K562 (cell line): Measurements from ENCODE around the gene DDAH2. TPM values are rescaled to one million over a fixed set of nuclear protein-coding genes. Genes with fewer than 3 reads are reported as not detected.
A peak's percentile ranks its signal among the peaks of the same experiment; 100 is the strongest.

Source experiments
- ATAC-seq: fragments of 200-7000 bp; cut with Tn5 transposase; 3 replicates; pipeline ENCODE4 v1.9.1; 2020; ENCODE audit warnings: moderate library complexity
- BruUV-seq: library from RNA; stranded (reverse); fragments of 400-500 nt; replicated peaks from 2 replicates; lab custom pipeline; 2021; lab: Mats Ljungman, UMichigan
- CTCF ChIA-PET: fragments of 300-600 bp; formaldehyde crosslinking; extraction: SDS; loops from one replicate; lab custom pipeline; 2021; ENCODE audit warnings: low intra/inter-chr PET ratio; lab: Yijun Ruan, JAX
- POLR2A ChIA-PET: fragments of 300-600, 350-650 bp; sonication (Branson Sonifier 250); formaldehyde crosslinking; extraction: SDS; loops from one replicate; lab custom pipeline; 2021; ENCODE audit warnings: antibody characterized with exemption, inconsistent platforms; lab: Yijun Ruan, JAX
- DNase-seq, 4 experiments: peaks; one replicate each; pipeline versions ENCODE4 v3.0.0 to v3.0.0-alpha.2; 2011 to 2018; ENCODE audit warnings: low spot score in 3 of 4, mixed read lengths in 3 of 4; ENCODE audit errors: extremely low read depth in 1 of 4
- FAIRE-seq: peaks from 2 replicates; lab custom pipeline; 2011; peaks lifted over from hg19 to GRCh38; lab: Jason Lieb, UNC
- H2AFZ ChIP-seq: 2 replicates; pipeline ENCODE4 v1.6.0; 2011; ENCODE audit warnings: low read depth, low read length, control low read depth, inconsistent platforms
- H3K27ac ChIP-seq: fragments of 200-600 bp; 3 replicates; pipeline ENCODE4 v1.8.0; 2011; ENCODE audit warnings: low read depth, mild to moderate bottlenecking, control low read depth, inconsistent platforms, low read length, moderate library complexity, mixed read lengths; ENCODE audit errors: extremely low read depth
- H3K27me3 ChIP-seq, 2 experiments: fragments of 300-600 bp in 1 of 2; 2 replicates in 1 of 2; 3 replicates in 1 of 2; pipeline versions ENCODE4 v1.6.0 to v1.8.0; 2011; ENCODE audit warnings: inconsistent platforms in 2 of 2, low read length in 2 of 2, mild to moderate bottlenecking in 1 of 2, mixed read lengths in 1 of 2, moderate library complexity in 1 of 2; ENCODE audit not compliant: control insufficient read depth in 2 of 2, insufficient read depth in 2 of 2
- H3K36me3 ChIP-seq: fragments of 300-600 bp; 3 replicates; pipeline ENCODE4 v1.8.0; 2011; ENCODE audit warnings: mild to moderate bottlenecking, low read length, inconsistent platforms; ENCODE audit not compliant: control insufficient read depth, insufficient read depth
- H3K4me1 ChIP-seq, 2 experiments: fragments of 200-600 bp in 1 of 2; replicated peaks in 1 of 2; 2 replicates in 1 of 2; 3 replicates in 1 of 2; pipeline versions ENCODE4 v1.5.1 to v1.8.0; 2011; ENCODE audit warnings: inconsistent platforms in 2 of 2, low read length in 2 of 2, mild to moderate bottlenecking in 1 of 2, mixed read lengths in 1 of 2, moderate library complexity in 1 of 2; ENCODE audit not compliant: control insufficient read depth in 2 of 2, insufficient read depth in 2 of 2
- H3K4me2 ChIP-seq: 2 replicates; pipeline ENCODE4 v1.6.1; 2011; ENCODE audit warnings: low read length, control low read depth, inconsistent platforms, mixed read lengths; ENCODE audit not compliant: insufficient read depth
- H3K4me3 ChIP-seq: fragments of 200-600 bp; sonication (generic), shearing (Covaris generic); 2 replicates; pipeline ENCODE4 v1.5.1; 2016; ENCODE audit warnings: control low read depth, inconsistent platforms
- H3K79me2 ChIP-seq: fragments of 200-600 bp; 3 replicates; pipeline ENCODE4 v1.8.0; 2011; ENCODE audit warnings: low read length, inconsistent platforms; ENCODE audit not compliant: control insufficient read depth, insufficient read depth
- H3K9ac ChIP-seq, 2 experiments: 2 replicates each; pipeline versions ENCODE4 v1.6.0 to v1.6.1; 2011; ENCODE audit warnings: low read depth in 2 of 2, low read length in 2 of 2, control low read depth in 1 of 2, inconsistent platforms in 1 of 2, mild to moderate bottlenecking in 1 of 2, mixed read lengths in 1 of 2; ENCODE audit not compliant: insufficient read depth in 1 of 2
- H3K9me1 ChIP-seq: one replicate; pipeline ENCODE4 v1.6.0; 2011; ENCODE audit warnings: inconsistent platforms, mild to moderate bottlenecking, low read length, moderate library complexity; ENCODE audit not compliant: control insufficient read depth, insufficient read depth
- H3K9me3 ChIP-seq: replicated peaks from 2 replicates; pipeline ENCODE4 v1.5.1; 2011; ENCODE audit warnings: low read depth, low read length, inconsistent platforms; ENCODE audit not compliant: control insufficient read depth, insufficient read depth
- H4K20me1 ChIP-seq: replicated peaks from 2 replicates; pipeline ENCODE4 v1.6.1; 2011; ENCODE audit warnings: low read length, inconsistent platforms, mixed read lengths; ENCODE audit not compliant: control insufficient read depth, insufficient read depth
- HDAC8 ChIP-seq: fragments of 450-650 bp; IDR thresholded peaks from 2 replicates; pipeline ENCODE4 v1.6.1; 2016; ENCODE audit warnings: mild to moderate bottlenecking, missing genetic modification characterization, moderate library complexity, missing compliant biosample characterization
- HINFP ChIP-seq: fragments of 450-650 bp; conservative IDR thresholded peaks from 2 replicates; pipeline ENCODE4 v1.6.1; 2016; ENCODE audit warnings: missing genetic modification characterization, low read depth, mild to moderate bottlenecking, control low read depth, missing compliant biosample characterization
- HNRNPL ChIP-seq: fragments of 200-400 bp; formaldehyde crosslinking; IDR thresholded peaks from 2 replicates; pipeline ENCODE4 v1.6.1; 2017; ENCODE audit warnings: low read depth, mild to moderate bottlenecking, low read length
- MEF2A ChIP-seq: IDR thresholded peaks from 2 replicates; pipeline ENCODE4 v1.6.1; 2011; ENCODE audit warnings: low read depth, mild to moderate bottlenecking, low read length, moderate library complexity; ENCODE audit not compliant: control insufficient read depth
- MYC ChIP-seq, 2 experiments: fragments of 250-450 bp in 1 of 2; sonication (Bioruptor Pico) in 1 of 2; IDR thresholded peaks; 2 replicates each; pipeline versions ENCODE4 v1.5.1 to v1.6.1; 2012 to 2021; ENCODE audit warnings: low read depth in 2 of 2, borderline replicate concordance in 1 of 2, improper control_type of control experiment in 1 of 2, low read length in 1 of 2, mild to moderate bottlenecking in 1 of 2, moderate library complexity in 1 of 2
- NR1H2 ChIP-seq: sonication (generic); formaldehyde crosslinking; IDR thresholded peaks from 2 replicates; pipeline ENCODE4 v1.4.0; 2020; ENCODE audit warnings: mild to moderate bottlenecking, missing genetic modification reagents
- RBM15 ChIP-seq: fragments of 200-400 bp; formaldehyde crosslinking; IDR thresholded peaks from 2 replicates; pipeline ENCODE4 v1.6.1; 2018; ENCODE audit warnings: mild to moderate bottlenecking, low read length, moderate library complexity; ENCODE audit not compliant: insufficient read depth
- RHOXF2B ChIP-seq: fragments of 250-450 bp; sonication (Bioruptor Pico); conservative IDR thresholded peaks from 2 replicates; pipeline ENCODE4 v1.5.1; 2021
- SAFB ChIP-seq: fragments of 200-400 bp; formaldehyde crosslinking; IDR thresholded peaks from 2 replicates; pipeline ENCODE4 v1.6.1; 2017; ENCODE audit warnings: low read depth, low read length, borderline replicate concordance
- TGIF2 ChIP-seq: sonication (generic); formaldehyde crosslinking; IDR thresholded peaks from 2 replicates; pipeline ENCODE4 v1.8.1; 2022; ENCODE audit warnings: mild to moderate bottlenecking, missing genetic modification reagents, moderate library complexity
- ZNF134 ChIP-seq: fragments of 250-450 bp; sonication (Bioruptor Pico); conservative IDR thresholded peaks from 2 replicates; pipeline ENCODE4 v1.4.0; 2020
- ZNF253 ChIP-seq: fragments of 250-450 bp; sonication (Bioruptor Pico); conservative IDR thresholded peaks from 2 replicates; pipeline ENCODE4 v1.6.1; 2021; ENCODE audit warnings: mild to moderate bottlenecking
- ZNF347 ChIP-seq: fragments of 450-650 bp; formaldehyde crosslinking; IDR thresholded peaks from 2 replicates; pipeline ENCODE4 v1.4.0; 2020; ENCODE audit warnings: low read depth, mild to moderate bottlenecking, moderate library complexity
- ZNF778 ChIP-seq: fragments of 450-650 bp; formaldehyde crosslinking; IDR thresholded peaks from 2 replicates; pipeline ENCODE4 v1.4.0; 2020; ENCODE audit warnings: mild to moderate bottlenecking, moderate library complexity
- WGBS: fragments of 100-300 bp; shearing (Covaris generic); methylation state at CpG from one replicate; pipeline ENCODE4 v1.1.6; 2016; ENCODE audit warnings: low coverage, mixed read lengths; ENCODE audit not compliant: insufficient coverage; ENCODE audit errors: missing lambda C conversion rate; 5-methylcytosine and 5-hydroxymethylcytosine counted together
- in situ Hi-C: fragments of 300-500 bp; cut with MboI; formaldehyde crosslinking; loops from 4 replicates; pipeline ENCODE4 v1.15.0; 2018; ENCODE audit warnings: inconsistent platforms, mixed read lengths
- intact Hi-C: fragments of 100-400 bp; cut with micrococcal nuclease; formaldehyde crosslinking; loops from 2 replicates; pipeline ENCODE4 v1.14.2; 2022
- polyA plus RNA-seq, 8 experiments: library from polyadenylated mRNA; depleted of rRNA in 4 of 8; stranded (reverse) in 5 of 8; unstranded in 3 of 8; fragments of >200 nt; fragmentation: Nextera tagmentation in 2 of 8; fragmentation: Illumina TruSeq in 1 of 8; extraction: Ambion mirVana in 2 of 8; extraction: Trizol in 1 of 8; gene quantifications; 2 replicates each; pipeline versions ENCODE4 v1.2.1 to v1.2.3, GENCODE V29; 2011 to 2014; ENCODE audit warnings: inconsistent platforms in 1 of 8, missing spikeins in 1 of 8
- total RNA-seq, 7 experiments: library from RNA; depleted of rRNA in 6 of 7; stranded (reverse); fragments of >200 nt in 6 of 7; fragmentation: Illumina TruSeq in 2 of 7; extraction: Trizol in 2 of 7; gene quantifications; 2 replicates each; pipeline versions ENCODE4 v1.2.1 to v1.2.3, GENCODE V29; 2011 to 2021; ENCODE audit warnings: low replicate concordance in 1 of 7
- TF ChIP-seq, protein P1 (sequence below): fragments of 450-650 bp; formaldehyde crosslinking; IDR thresholded peaks from 2 replicates; pipeline ENCODE4 v1.4.0; 2022; ENCODE audit warnings: mild to moderate bottlenecking, moderate library complexity
- TF ChIP-seq, protein P2 (sequence below): fragments of 250-450 bp; sonication (Bioruptor Pico); IDR thresholded peaks from 2 replicates; pipeline ENCODE4 v1.5.0; 2021
- TF ChIP-seq, protein P3 (sequence below), 2 experiments: fragments of 450-650 bp in 1 of 2; sonication (generic) in 1 of 2; formaldehyde crosslinking; conservative IDR thresholded peaks; 2 replicates each; pipeline versions ENCODE4 v1.4.0 to v1.8.1; 2020 to 2022; ENCODE audit warnings: mild to moderate bottlenecking in 1 of 2, missing genetic modification reagents in 1 of 2

DDAH2 gene
- total and polyA plus RNA-seq, 9 of the 15 experiments (the other 6 are each of a cell fraction or from before 2014, with no cell fraction given), result 1.8 to 45.4 (median 21.4) TPM

DNA sequence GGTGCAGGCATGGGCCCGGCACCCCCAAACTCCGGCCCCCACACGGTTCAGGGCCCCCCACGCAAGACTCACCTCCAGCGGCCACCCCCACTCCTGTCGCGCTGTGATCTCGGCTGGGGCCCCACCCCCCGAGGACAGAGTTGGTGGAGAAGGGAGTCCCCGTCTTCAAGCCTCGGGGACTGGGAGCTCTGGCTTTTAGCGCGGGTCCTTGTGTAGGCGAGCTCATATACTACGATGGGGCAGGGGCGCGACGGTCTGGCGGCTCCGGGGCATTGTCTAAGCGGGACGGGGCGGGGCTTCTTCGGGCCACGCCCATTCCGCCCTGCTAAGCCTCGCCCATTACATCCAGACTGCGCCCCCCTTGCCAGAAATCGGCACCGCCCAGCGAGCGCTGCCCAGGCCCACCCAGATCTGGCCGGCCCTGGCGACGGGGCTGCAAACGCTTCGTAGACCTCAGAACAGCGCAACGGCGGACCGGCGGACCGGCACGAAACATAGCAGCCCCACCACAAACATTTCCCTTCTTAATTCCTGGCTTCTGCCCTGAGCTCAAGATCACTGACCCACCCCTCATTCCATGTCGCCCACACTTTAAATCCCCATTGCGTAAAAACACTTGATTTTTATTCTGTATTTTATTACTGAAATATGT, 1.0 kb upstream of the DDAH2 start:
- Histone ChIP-seq H3K4me3 (peak overlapping the region; percentile 65), H3K4me1 (peaks cover 53 to 67% of the 10 kb centered on the region in 2 experiments), H3K79me2 (peaks cover 46% of the 10 kb centered on the region), H3K27ac (peak overlapping the region; percentile 75), H3K9ac (peak overlapping the region; percentile 58 to 85), H3K9me3 (no peaks in the 10 kb centered on the region), H4K20me1 (peaks cover 18% of the 10 kb centered on the region), H3K36me3 (peaks cover 75% of the 10 kb centered on the region), H3K4me2 (peak overlapping the region; percentile 94), H3K9me1 (peaks cover 5% of the 10 kb centered on the region), H2AFZ (peak overlapping the region; percentile 37; the same call in 1 of the 2 replicates), H3K27me3 (no peaks in the 10 kb centered on the region)
- ChIA-PET CTCF (interaction anchor here (0.7 to 2.0 kb wide), 3 partner anchors 30 to 50 kb away, joined by 3 to 18 read pairs (median 4); no protein-coding TSS in a partner anchor), POLR2A (interaction anchor here (0.6 to 15.0 kb wide), 44 partner anchors 4 to 244 kb away, joined by 3 to 236 read pairs (median 5); partner anchors contain the start of genes ABHD16A, C6orf47, CLIC1 and CSNK2B)
- 3% methylated on average over 46 of the region's 46 CpGs for WGBS
- intact Hi-C loops, result loop anchor here (1.0 to 10.0 kb wide), 5 partner anchors 39 to 245 kb away; partner anchors contain the start of genes DXO, HSPA1B and VARS1
- in situ Hi-C loops, result no loop called here
- FAIRE-seq, result peak; percentile 23
- DNase-seq, result peak; percentile 96 to 98 (median 98)
- ATAC-seq, result peak; percentile 82
- BruUV-seq, result no TSS peak
- TF ChIP-seq ZNF347 (CRISPR knock-in tag) (peak; percentile 96), NR1H2 (CRISPR knock-in tag) (no peak), MEF2A (no peak), SAFB (peak; percentile 86; the same call in 1 of the 2 replicates), RHOXF2B (peak; percentile 98), ZNF253 (peak; percentile 93), ZNF134 (CRISPR knock-in tag) (peak; percentile 82), HINFP (tag) (peak; percentile 68), HDAC8 (tag) (0 out of 2 replicates have a peak, but pooled peaks have one; percentile 15), MYC (IDR thresholded peaks at IDR 0.05; ENCODE audit: low read depth, low read length) (peak; percentile 62), MYC (CRISPR knock-in tag; IDR thresholded peaks at IDR 0.05; ENCODE audit: borderline replicate concordance, low read depth) (peak; percentile 100), RBM15 (no peak), ZNF778 (CRISPR knock-in tag) (peak; percentile 75; the same call in 1 of the 2 replicates), TGIF2 (CRISPR knock-in tag) (no peak), HNRNPL (peak; percentile 87)
- TF ChIP-seq, protein P1, sequence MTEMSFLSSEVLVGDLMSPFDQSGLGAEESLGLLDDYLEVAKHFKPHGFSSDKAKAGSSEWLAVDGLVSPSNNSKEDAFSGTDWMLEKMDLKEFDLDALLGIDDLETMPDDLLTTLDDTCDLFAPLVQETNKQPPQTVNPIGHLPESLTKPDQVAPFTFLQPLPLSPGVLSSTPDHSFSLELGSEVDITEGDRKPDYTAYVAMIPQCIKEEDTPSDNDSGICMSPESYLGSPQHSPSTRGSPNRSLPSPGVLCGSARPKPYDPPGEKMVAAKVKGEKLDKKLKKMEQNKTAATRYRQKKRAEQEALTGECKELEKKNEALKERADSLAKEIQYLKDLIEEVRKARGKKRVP (CRISPR knock-in tag), result peak; percentile 91
- TF ChIP-seq, protein P2, sequence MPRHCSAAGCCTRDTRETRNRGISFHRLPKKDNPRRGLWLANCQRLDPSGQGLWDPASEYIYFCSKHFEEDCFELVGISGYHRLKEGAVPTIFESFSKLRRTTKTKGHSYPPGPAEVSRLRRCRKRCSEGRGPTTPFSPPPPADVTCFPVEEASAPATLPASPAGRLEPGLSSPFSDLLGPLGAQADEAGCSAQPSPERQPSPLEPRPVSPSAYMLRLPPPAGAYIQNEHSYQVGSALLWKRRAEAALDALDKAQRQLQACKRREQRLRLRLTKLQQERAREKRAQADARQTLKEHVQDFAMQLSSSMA (CRISPR knock-in tag), result peak; percentile 97
- TF ChIP-seq, protein P3, sequence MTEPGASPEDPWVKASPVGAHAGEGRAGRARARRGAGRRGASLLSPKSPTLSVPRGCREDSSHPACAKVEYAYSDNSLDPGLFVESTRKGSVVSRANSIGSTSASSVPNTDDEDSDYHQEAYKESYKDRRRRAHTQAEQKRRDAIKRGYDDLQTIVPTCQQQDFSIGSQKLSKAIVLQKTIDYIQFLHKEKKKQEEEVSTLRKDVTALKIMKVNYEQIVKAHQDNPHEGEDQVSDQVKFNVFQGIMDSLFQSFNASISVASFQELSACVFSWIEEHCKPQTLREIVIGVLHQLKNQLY (CRISPR knock-in tag; conservative IDR thresholded peaks at IDR 0.05), result peak in 1 of 2 experiments; percentile 97; a peak in 2 of 4 replicates
